ENCODE results near the gene SEBOX. TPM values are rescaled to one million over a fixed set of nuclear protein-coding genes. Genes with fewer than 3 reads are reported as not detected.

SEBOX gene
- total RNA-seq, 1 donor from 2014 or later, result not detected

DNA sequence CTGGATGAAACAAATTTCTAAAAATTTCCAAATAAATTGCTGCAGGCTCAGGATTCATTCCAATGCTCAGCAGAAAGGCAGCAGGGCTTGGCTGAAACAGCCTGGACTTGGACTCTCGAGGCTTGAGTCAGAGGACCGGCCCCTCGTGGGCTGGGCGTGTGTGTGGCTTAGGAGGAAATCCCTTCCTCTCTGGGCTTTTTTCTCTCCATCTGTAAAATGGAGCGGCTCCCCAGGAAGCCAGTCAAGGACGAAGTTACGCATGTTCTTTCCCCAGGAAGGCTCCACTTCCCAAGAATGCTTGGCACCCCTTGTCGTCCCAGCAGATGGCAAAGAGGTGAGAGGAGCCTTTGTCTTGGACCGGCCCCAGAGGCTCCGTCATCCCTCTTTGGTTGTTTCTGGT is 27.5 kb upstream of the SEBOX start:
- Histone ChIP-seq H3K4me3 (ENCODE audit: insufficient read depth, low read depth, low read length) (no peak overlapping the region), H3K36me3 (ENCODE audit: insufficient read depth, low read length) (peaks cover 5% of the 10 kb centered on the region), H3K9me3 (ENCODE audit: insufficient read depth, low read depth, low read length) (no peaks in the 10 kb centered on the region), H3K4me1 (ENCODE audit: insufficient read depth, low read length) (peaks cover 9% of the 10 kb centered on the region), H3K79me2 (ENCODE audit: insufficient read depth, low read length) (no peaks in the 10 kb centered on the region), H3K4me2 (ENCODE audit: low read length) (no peak overlapping the region), H3K27ac (ENCODE audit: low read depth, low read length) (no peak overlapping the region), H4K20me1 (ENCODE audit: insufficient read depth, low read length) (peaks cover 6% of the 10 kb centered on the region), H3K27me3 (ENCODE audit: insufficient read depth, low read length) (no peaks in the 10 kb centered on the region), H2AFZ (ENCODE audit: low read depth, low read length) (no peak overlapping the region), H3K9ac (ENCODE audit: low read length) (no peak overlapping the region)
- Mint-ChIP-seq H3K27ac (ENCODE audit: unreplicated experiment) (no peak overlapping the region), H3K4me3 (ENCODE audit: unreplicated experiment) (no peak overlapping the region), H3K27me3 (ENCODE audit: low read depth, unreplicated experiment) (peaks cover 3% of the 10 kb centered on the region), H3K36me3 (ENCODE audit: low read depth, unreplicated experiment) (peaks cover 24% of the 10 kb centered on the region), H3K9me3 (ENCODE audit: unreplicated experiment) (no peaks in the 10 kb centered on the region), H3K4me1 (ENCODE audit: low read depth, unreplicated experiment) (peaks cover 17% of the 10 kb centered on the region)
- DNase-seq (ENCODE audit: low read depth) (no peak), FAIRE-seq (no peak)
- TF ChIP-seq, protein P1, sequence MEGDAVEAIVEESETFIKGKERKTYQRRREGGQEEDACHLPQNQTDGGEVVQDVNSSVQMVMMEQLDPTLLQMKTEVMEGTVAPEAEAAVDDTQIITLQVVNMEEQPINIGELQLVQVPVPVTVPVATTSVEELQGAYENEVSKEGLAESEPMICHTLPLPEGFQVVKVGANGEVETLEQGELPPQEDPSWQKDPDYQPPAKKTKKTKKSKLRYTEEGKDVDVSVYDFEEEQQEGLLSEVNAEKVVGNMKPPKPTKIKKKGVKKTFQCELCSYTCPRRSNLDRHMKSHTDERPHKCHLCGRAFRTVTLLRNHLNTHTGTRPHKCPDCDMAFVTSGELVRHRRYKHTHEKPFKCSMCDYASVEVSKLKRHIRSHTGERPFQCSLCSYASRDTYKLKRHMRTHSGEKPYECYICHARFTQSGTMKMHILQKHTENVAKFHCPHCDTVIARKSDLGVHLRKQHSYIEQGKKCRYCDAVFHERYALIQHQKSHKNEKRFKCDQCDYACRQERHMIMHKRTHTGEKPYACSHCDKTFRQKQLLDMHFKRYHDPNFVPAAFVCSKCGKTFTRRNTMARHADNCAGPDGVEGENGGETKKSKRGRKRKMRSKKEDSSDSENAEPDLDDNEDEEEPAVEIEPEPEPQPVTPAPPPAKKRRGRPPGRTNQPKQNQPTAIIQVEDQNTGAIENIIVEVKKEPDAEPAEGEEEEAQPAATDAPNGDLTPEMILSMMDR (IDR thresholded peaks at IDR 0.05; ENCODE audit: insufficient read depth, low read depth, low read length), result no peak
- TF ChIP-seq EZH2 (IDR thresholded peaks at IDR 0.05; ENCODE audit: insufficient read depth, low read length), result no peak

DNA sequence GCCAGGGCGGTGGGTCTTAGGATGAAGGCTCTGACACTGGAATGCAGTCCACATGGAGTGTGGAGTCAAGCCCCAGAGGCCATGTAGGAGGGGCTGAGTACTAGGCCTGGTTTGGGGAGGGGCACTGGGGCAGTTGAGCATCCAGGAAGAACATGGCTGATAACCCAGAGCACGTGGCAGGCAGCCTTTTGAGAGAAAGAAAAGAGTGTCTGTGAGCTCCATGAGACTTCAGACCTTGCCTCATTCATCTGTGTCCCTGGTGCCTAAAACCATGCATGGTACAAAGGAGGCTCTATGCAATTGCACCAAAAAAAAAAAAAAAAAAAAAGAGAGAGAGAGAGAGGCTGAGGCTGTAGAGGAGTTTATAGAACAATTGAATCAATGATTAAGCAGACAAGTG is 26.4 kb upstream of the SEBOX start:
- Mint-ChIP-seq H3K4me1 (ENCODE audit: low read depth, unreplicated experiment) (peaks cover 17% of the 10 kb centered on the region), H3K4me3 (ENCODE audit: unreplicated experiment) (no peak overlapping the region), H3K9me3 (ENCODE audit: unreplicated experiment) (no peaks in the 10 kb centered on the region), H3K27me3 (ENCODE audit: low read depth, unreplicated experiment) (peaks cover 3% of the 10 kb centered on the region), H3K36me3 (ENCODE audit: low read depth, unreplicated experiment) (peaks cover 21% of the 10 kb centered on the region), H3K27ac (ENCODE audit: unreplicated experiment) (no peak overlapping the region)
- no peaks in the 10 kb centered on the region for H3K79me2 ChIP-seq (ENCODE audit: insufficient read depth, low read length)
- TF ChIP-seq, protein P1 (IDR thresholded peaks at IDR 0.05; ENCODE audit: insufficient read depth, low read depth, low read length), result no peak
- no peak for TF ChIP-seq EZH2 (IDR thresholded peaks at IDR 0.05; ENCODE audit: insufficient read depth, low read length)
- H2AFZ ChIP-seq (ENCODE audit: low read depth, low read length), result no peak overlapping the region
- no peak overlapping the region for H3K27ac ChIP-seq (ENCODE audit: low read depth, low read length)
- DNase-seq (ENCODE audit: low read depth), result no peak
- no peak overlapping the region for H3K4me2 ChIP-seq (ENCODE audit: low read length)
- peaks cover 9% of the 10 kb centered on the region for H3K4me1 ChIP-seq (ENCODE audit: insufficient read depth, low read length)
- H3K4me3 ChIP-seq (ENCODE audit: insufficient read depth, low read depth, low read length), result no peak overlapping the region
- H3K27me3 ChIP-seq (ENCODE audit: insufficient read depth, low read length), result no peaks in the 10 kb centered on the region
- no peak for FAIRE-seq
- no peaks in the 10 kb centered on the region for H3K9me3 ChIP-seq (ENCODE audit: insufficient read depth, low read depth, low read length)
- no peak overlapping the region for H3K9ac ChIP-seq (ENCODE audit: low read length)
- H4K20me1 ChIP-seq (ENCODE audit: insufficient read depth, low read length), result peaks cover 6% of the 10 kb centered on the region
- peaks cover 5% of the 10 kb centered on the region for H3K36me3 ChIP-seq (ENCODE audit: insufficient read depth, low read length)

DNA sequence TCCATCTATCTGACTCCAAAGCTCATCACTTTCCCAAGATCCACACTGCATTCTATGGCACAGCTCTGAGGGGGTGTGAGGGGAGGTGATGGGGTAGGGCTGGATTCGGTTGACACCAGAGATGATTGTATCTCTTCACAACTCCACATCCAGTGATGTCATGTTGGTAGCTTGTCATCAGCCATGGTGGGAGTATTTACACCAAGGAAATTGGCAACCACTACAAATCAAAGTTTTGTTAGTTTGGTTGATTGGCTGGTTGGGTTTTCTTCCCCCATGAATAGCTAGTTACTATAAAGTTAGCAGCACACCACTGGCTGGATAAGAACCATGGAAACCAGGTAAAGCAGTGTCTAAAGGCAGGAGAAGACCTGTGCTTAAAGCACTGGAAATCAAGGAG is 26.0 kb upstream of the SEBOX start:
- Mint-ChIP-seq H3K9me3 (ENCODE audit: unreplicated experiment) (no peaks in the 10 kb centered on the region), H3K27ac (ENCODE audit: unreplicated experiment) (no peak overlapping the region), H3K36me3 (ENCODE audit: low read depth, unreplicated experiment) (peaks cover 21% of the 10 kb centered on the region), H3K27me3 (ENCODE audit: low read depth, unreplicated experiment) (peaks cover 6% of the 10 kb centered on the region), H3K4me3 (ENCODE audit: unreplicated experiment) (no peak overlapping the region), H3K4me1 (ENCODE audit: low read depth, unreplicated experiment) (peaks cover 17% of the 10 kb centered on the region)
- TF ChIP-seq, protein P1 (IDR thresholded peaks at IDR 0.05; ENCODE audit: insufficient read depth, low read depth, low read length), result no peak
- no peak for TF ChIP-seq EZH2 (IDR thresholded peaks at IDR 0.05; ENCODE audit: insufficient read depth, low read length)
- H3K4me1 ChIP-seq (ENCODE audit: insufficient read depth, low read length), result peaks cover 9% of the 10 kb centered on the region
- H3K27me3 ChIP-seq (ENCODE audit: insufficient read depth, low read length), result no peaks in the 10 kb centered on the region
- no peak overlapping the region for H3K27ac ChIP-seq (ENCODE audit: low read depth, low read length)
- no peak overlapping the region for H3K4me2 ChIP-seq (ENCODE audit: low read length)
- H3K36me3 ChIP-seq (ENCODE audit: insufficient read depth, low read length), result peaks cover 5% of the 10 kb centered on the region
- DNase-seq (ENCODE audit: low read depth), result no peak
- H3K9me3 ChIP-seq (ENCODE audit: insufficient read depth, low read depth, low read length), result no peaks in the 10 kb centered on the region
- H3K9ac ChIP-seq (ENCODE audit: low read length), result no peak overlapping the region
- H3K79me2 ChIP-seq (ENCODE audit: insufficient read depth, low read length), result no peaks in the 10 kb centered on the region
- H4K20me1 ChIP-seq (ENCODE audit: insufficient read depth, low read length), result peaks cover 6% of the 10 kb centered on the region
- no peak overlapping the region for H3K4me3 ChIP-seq (ENCODE audit: insufficient read depth, low read depth, low read length)
- no peak overlapping the region for H2AFZ ChIP-seq (ENCODE audit: low read depth, low read length)
- no peak for FAIRE-seq

All from astrocyte (in vitro differentiated cells and primary cell).